ENCODE measurements around the gene PARVB.

DNA sequence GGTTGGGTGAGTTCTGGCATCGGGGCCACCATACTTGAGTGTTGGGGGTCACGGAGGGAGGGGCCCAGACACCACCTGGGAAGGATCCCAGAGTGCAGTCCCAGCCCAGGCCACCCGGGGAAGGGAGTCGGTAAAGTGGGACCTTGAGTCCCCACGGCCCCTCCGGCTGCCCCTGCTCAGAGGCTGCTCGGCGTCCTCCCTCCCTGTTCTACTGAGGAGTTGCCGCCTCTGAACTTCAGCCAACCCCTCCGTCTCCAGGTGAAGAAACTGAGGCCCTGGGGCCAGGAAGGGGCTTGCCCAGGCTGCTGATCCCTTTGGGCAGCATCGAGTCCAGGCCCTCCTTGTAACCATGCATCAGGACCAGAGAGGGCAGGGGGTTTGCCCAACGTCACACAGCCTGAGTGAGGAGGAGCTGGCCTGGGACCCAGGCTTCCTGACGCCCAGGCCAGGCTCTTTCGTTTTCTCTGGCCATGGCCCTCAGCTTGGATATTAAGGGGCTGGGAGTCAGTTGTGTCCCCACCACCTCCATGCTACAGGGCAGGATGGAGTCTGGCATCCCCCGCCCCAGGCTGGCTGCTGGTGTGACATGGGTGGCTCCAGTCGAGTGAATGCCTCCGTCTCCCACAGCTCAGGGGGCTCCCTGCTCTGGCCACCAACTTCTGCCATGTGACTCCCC is 157.9 kb downstream of the PARVB start:
- TF ChIP-seq, protein P1, sequence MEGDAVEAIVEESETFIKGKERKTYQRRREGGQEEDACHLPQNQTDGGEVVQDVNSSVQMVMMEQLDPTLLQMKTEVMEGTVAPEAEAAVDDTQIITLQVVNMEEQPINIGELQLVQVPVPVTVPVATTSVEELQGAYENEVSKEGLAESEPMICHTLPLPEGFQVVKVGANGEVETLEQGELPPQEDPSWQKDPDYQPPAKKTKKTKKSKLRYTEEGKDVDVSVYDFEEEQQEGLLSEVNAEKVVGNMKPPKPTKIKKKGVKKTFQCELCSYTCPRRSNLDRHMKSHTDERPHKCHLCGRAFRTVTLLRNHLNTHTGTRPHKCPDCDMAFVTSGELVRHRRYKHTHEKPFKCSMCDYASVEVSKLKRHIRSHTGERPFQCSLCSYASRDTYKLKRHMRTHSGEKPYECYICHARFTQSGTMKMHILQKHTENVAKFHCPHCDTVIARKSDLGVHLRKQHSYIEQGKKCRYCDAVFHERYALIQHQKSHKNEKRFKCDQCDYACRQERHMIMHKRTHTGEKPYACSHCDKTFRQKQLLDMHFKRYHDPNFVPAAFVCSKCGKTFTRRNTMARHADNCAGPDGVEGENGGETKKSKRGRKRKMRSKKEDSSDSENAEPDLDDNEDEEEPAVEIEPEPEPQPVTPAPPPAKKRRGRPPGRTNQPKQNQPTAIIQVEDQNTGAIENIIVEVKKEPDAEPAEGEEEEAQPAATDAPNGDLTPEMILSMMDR (IDR thresholded peaks at IDR 0.05) = no peak
- no peak for TF ChIP-seq EP300 (IDR thresholded peaks at IDR 0.05)
